B cell (primary cell): Measurements from ENCODE around the gene ATG16L1. TPM values are rescaled to one million over a fixed set of nuclear protein-coding genes. Genes with fewer than 3 reads are reported as not detected.

Experiments used
- ATAC-seq: fragments of 200-7000 bp; cut with Tn5 transposase; one replicate; pipeline ENCODE4 v1.10.0; 2021; ENCODE audit warnings: low read depth, mild to moderate bottlenecking, moderate number of reproducible peaks, moderate library complexity
- CTCF ChIA-PET: fragments of 350-600 bp; sonication (Branson Sonifier 250); formaldehyde crosslinking; loops from one replicate; lab custom pipeline; 2021; ENCODE audit warnings: antibody characterized with exemption, inconsistent platforms; lab: Charles Lee
- POLR2A ChIA-PET: fragments of 350-600 bp; sonication (Branson Sonifier 250); formaldehyde crosslinking; loops from one replicate; lab custom pipeline; 2021; ENCODE audit warnings: antibody characterized with exemption; lab: Charles Lee
- DNase-seq: peaks from one replicate; pipeline ENCODE4 v3.0.0; 2013
- H2AFZ ChIP-seq: 2 replicates; pipeline ENCODE4 v1.6.1; 2012; ENCODE audit warnings: mild to moderate bottlenecking, low read depth, low read length; ENCODE audit not compliant: insufficient read depth, poor library complexity, severe bottlenecking
- H3K27ac ChIP-seq, 2 donors: 1 replicate in 1 of 2; 2 replicates in 1 of 2; pipeline ENCODE4 v1.5.1; 2012 to 2013; ENCODE audit warnings: low read length in 2 of 2, mild to moderate bottlenecking in 2 of 2, moderate library complexity in 1 of 2
- H3K27me3 ChIP-seq, 4 experiments: fragments of 200-600 bp in 1 of 4; sonication (generic) in 1 of 4; replicated peaks in 1 of 4; 1 replicate in 2 of 4; 2 replicates in 2 of 4; pipeline versions ENCODE4 v1.6.1 to v1.7.0; 2013 to 2016; ENCODE audit warnings: low read length in 3 of 4, mild to moderate bottlenecking in 2 of 4, mixed read lengths in 1 of 4, moderate library complexity in 1 of 4; ENCODE audit not compliant: insufficient read depth in 4 of 4, control insufficient read depth in 3 of 4; ENCODE audit errors: control extremely low read depth in 1 of 4
- H3K36me3 ChIP-seq, 2 experiments: replicated peaks in 1 of 2; 1 replicate in 1 of 2; 2 replicates in 1 of 2; pipeline versions ENCODE4 v1.6.1 to v1.7.1; 2013; ENCODE audit warnings: low read length in 1 of 2; ENCODE audit not compliant: insufficient read depth in 2 of 2, control insufficient read depth in 1 of 2; ENCODE audit errors: control extremely low read depth in 1 of 2, extremely low read depth in 1 of 2
- H3K4me1 ChIP-seq, 2 donors: fragments of 200-600 bp in 1 of 2; sonication (generic) in 1 of 2; 1 replicate in 1 of 2; 2 replicates in 1 of 2; pipeline versions ENCODE4 v1.5.1 to v1.6.1; 2013 to 2017; ENCODE audit warnings: low read length in 2 of 2; ENCODE audit not compliant: control insufficient read depth in 2 of 2, insufficient read depth in 2 of 2
- H3K4me2 ChIP-seq: replicated peaks from 2 replicates; pipeline ENCODE3; 2012; ENCODE audit warnings: mild to moderate bottlenecking, low read depth, low read length; ENCODE audit not compliant: poor library complexity, severe bottlenecking
- H3K4me3 ChIP-seq, 5 experiments: fragments of 200-600 bp in 1 of 5; sonication (generic) in 1 of 5; 1 replicate in 3 of 5; 2 replicates in 2 of 5; pipeline versions ENCODE4 v1.5.1 to v1.7.0; 2011 to 2016; ENCODE audit warnings: low read length in 4 of 5, mild to moderate bottlenecking in 4 of 5, low read depth in 2 of 5, control low read depth in 1 of 5, moderate library complexity in 1 of 5; ENCODE audit not compliant: insufficient read depth in 1 of 5; ENCODE audit errors: control extremely low read depth in 1 of 5, extremely low read depth in 1 of 5
- H3K79me2 ChIP-seq: fragments of 200-600 bp; sonication (generic); one replicate; pipeline ENCODE4 v1.6.0; 2016; ENCODE audit warnings: low read length; ENCODE audit not compliant: control insufficient read depth, insufficient read depth
- H3K9ac ChIP-seq: fragments of 200-600 bp; sonication (generic); 2 replicates; pipeline ENCODE4 v1.6.1; 2017; ENCODE audit warnings: mild to moderate bottlenecking, low read length, moderate library complexity
- H3K9me3 ChIP-seq, 3 donors: one replicate each; pipeline versions ENCODE4 v1.6.1 to v1.7.1; 2013; ENCODE audit warnings: low read length in 2 of 3; ENCODE audit not compliant: control insufficient read depth in 2 of 3, insufficient read depth in 1 of 3; ENCODE audit errors: control extremely low read depth in 1 of 3
- H4K20me1 ChIP-seq: 2 replicates; pipeline ENCODE4 v1.6.0; 2012; ENCODE audit warnings: mild to moderate bottlenecking, low read length; ENCODE audit not compliant: insufficient read depth, control insufficient read depth, poor library complexity, severe bottlenecking
- H3K27ac Mint-ChIP-seq: one replicate; pipeline ENCODE4 v1.8.0; 2021; ENCODE audit warnings: mixed read lengths
- H3K27me3 Mint-ChIP-seq: one replicate; pipeline ENCODE4 v1.8.0; 2021; ENCODE audit warnings: mixed read lengths
- H3K4me1 Mint-ChIP-seq: one replicate; pipeline ENCODE4 v1.8.0; 2021; ENCODE audit warnings: mixed read lengths
- H3K4me3 Mint-ChIP-seq: one replicate; pipeline ENCODE4 v1.8.0; 2021; ENCODE audit warnings: mixed read lengths
- H3K9me3 Mint-ChIP-seq: one replicate; pipeline ENCODE4 v1.8.0; 2022; ENCODE audit warnings: mixed read lengths; ENCODE audit not compliant: insufficient read depth
- EZH2 ChIP-seq: IDR thresholded peaks from 2 replicates; pipeline ENCODE4 v1.6.1; 2012; ENCODE audit warnings: borderline replicate concordance, low read depth, mild to moderate bottlenecking, moderate library complexity, low read length; ENCODE audit not compliant: insufficient read depth, poor library complexity, severe bottlenecking
- WGBS: methylation state at CpG from one replicate; pipeline ENCODE4 v1.1.5; 2013; ENCODE audit warnings: missing lambda C conversion rate; ENCODE audit not compliant: insufficient coverage; 5-methylcytosine and 5-hydroxymethylcytosine counted together
- intact Hi-C: fragments of 100-400 bp; cut with micrococcal nuclease; formaldehyde crosslinking; loops from one replicate; pipeline ENCODE4 v1.10.0; 2022
- polyA plus RNA-seq: library from polyadenylated mRNA; depleted of rRNA; stranded (reverse); fragments of >200 nt; gene quantifications from 2 replicates; pipeline ENCODE4 v1.2.3, GENCODE V29; 2012
- total RNA-seq, 2 donors: library from RNA; stranded (reverse); fragments of 120-200 nt in 1 of 2; gene quantifications; 1 replicate in 1 of 2; 2 replicates in 1 of 2; pipeline versions ENCODE4 v1.2.3 to v1.2.4, GENCODE V29; 2013 to 2022
- TF ChIP-seq, protein P1 (sequence below): fragments of 200-600 bp; IDR thresholded peaks from one replicate; pipeline ENCODE4 v1.8.0; 2022; ENCODE audit warnings: antibody characterized with exemption, mild to moderate bottlenecking

The ATG16L1 gene
- total and polyA plus RNA-seq, 2 donors (not counting 1 experiment from before 2014, with no cell fraction given) = 25.7 to 69.9 TPM

- no peaks in the 10 kb centered on the region for H3K9me3 Mint-ChIP-seq
Measured at GRCh38 chr2:233280114-233280693, 28.7 kb downstream of the ATG16L1 start.

DNA sequence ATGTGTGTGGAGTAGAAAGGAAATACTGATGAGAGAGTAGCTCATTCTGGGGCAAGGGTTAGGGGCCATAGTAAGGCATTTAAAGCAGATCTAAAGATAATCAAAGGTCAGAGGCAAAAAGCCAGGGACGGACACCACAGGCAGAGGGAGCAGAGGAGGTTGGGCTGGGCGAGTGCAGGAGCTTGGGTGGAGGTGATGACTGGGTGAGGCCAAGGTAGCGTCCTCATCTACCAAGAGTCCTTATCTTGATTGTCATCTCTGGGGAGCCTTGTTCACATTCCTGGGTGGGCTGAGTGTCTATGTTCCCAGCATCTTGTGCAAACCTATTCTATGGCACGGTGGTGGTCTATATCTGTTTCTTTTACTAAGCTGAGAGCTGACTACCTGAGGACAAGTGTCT, 30.1 kb downstream of the ATG16L1 start:
- Histone ChIP-seq H3K9me3 (no peaks in the 10 kb centered on the region), H3K36me3 (peaks cover 32 to 88% of the 10 kb centered on the region in 2 experiments), H3K9ac (no peak overlapping the region), H3K27me3 (no peaks in the 10 kb centered on the region), H3K4me3 (no peak overlapping the region), H2AFZ (no peak overlapping the region), H3K27ac (no peak overlapping the region), H3K4me1 (no peaks in the 10 kb centered on the region), H3K79me2 (peaks cover 35% of the 10 kb centered on the region), H4K20me1 (peaks cover 8% of the 10 kb centered on the region), H3K4me2 (no peak overlapping the region)
- intact Hi-C loops = no loop called here
- no peak for DNase-seq
- 100% methylated on average over 3 of the region's 4 CpGs for WGBS
- H3K27me3 Mint-ChIP-seq = no peaks in the 10 kb centered on the region
- ATAC-seq = no peak
- no peaks in the 10 kb centered on the region for H3K9me3 Mint-ChIP-seq
- H3K4me3 Mint-ChIP-seq = no peak overlapping the region
- H3K27ac Mint-ChIP-seq = no peak overlapping the region
- ChIA-PET POLR2A (no interaction called here), CTCF (interaction anchor here (2.2 kb wide), 1 partner anchor 13 kb away, joined by 5 read pairs; no protein-coding TSS in a partner anchor)
- peaks cover 7% of the 10 kb centered on the region for H3K4me1 Mint-ChIP-seq
- TF ChIP-seq EZH2 = no peak
- TF ChIP-seq, protein P1, sequence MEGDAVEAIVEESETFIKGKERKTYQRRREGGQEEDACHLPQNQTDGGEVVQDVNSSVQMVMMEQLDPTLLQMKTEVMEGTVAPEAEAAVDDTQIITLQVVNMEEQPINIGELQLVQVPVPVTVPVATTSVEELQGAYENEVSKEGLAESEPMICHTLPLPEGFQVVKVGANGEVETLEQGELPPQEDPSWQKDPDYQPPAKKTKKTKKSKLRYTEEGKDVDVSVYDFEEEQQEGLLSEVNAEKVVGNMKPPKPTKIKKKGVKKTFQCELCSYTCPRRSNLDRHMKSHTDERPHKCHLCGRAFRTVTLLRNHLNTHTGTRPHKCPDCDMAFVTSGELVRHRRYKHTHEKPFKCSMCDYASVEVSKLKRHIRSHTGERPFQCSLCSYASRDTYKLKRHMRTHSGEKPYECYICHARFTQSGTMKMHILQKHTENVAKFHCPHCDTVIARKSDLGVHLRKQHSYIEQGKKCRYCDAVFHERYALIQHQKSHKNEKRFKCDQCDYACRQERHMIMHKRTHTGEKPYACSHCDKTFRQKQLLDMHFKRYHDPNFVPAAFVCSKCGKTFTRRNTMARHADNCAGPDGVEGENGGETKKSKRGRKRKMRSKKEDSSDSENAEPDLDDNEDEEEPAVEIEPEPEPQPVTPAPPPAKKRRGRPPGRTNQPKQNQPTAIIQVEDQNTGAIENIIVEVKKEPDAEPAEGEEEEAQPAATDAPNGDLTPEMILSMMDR = no peak

More at GRCh38 chr2:233280114-233280693, 28.7 kb downstream of the ATG16L1 start:
- TF ChIP-seq EZH2 = no peak
- TF ChIP-seq, protein P1 = no peak
- Histone ChIP-seq H3K27me3 (no peaks in the 10 kb centered on the region), H3K4me3 (no peak overlapping the region), H3K27ac (no peak overlapping the region), H3K9me3 (no peaks in the 10 kb centered on the region), H2AFZ (no peak overlapping the region), H4K20me1 (no peaks in the 10 kb centered on the region), H3K4me1 (no peaks in the 10 kb centered on the region), H3K79me2 (peaks cover 26% of the 10 kb centered on the region), H3K9ac (no peak overlapping the region), H3K36me3 (peaks cover 35 to 91% of the 10 kb centered on the region in 2 experiments), H3K4me2 (no peak overlapping the region)
- DNase-seq = no peak
- 94% methylated on average over 2 of the region's 4 CpGs for WGBS
- intact Hi-C loops = no loop called here
- Mint-ChIP-seq H3K4me1 (peaks cover 7% of the 10 kb centered on the region), H3K27me3 (no peaks in the 10 kb centered on the region), H3K27ac (peak overlapping the region; percentile 50), H3K4me3 (no peak overlapping the region)
- CTCF ChIA-PET = interaction anchor here (1.4 to 1.8 kb wide), 2 partner anchors 74 to 163 kb away, joined by 4 to 7 read pairs; partner anchors contain the start of gene DGKD
- POLR2A ChIA-PET = interaction anchor here (0.6 kb wide), 1 partner anchor 42 kb away, joined by 3 read pairs; no protein-coding TSS in a partner anchor
- no peak for ATAC-seq
